SW480 (cell line): ENCODE results near the gene PIPOX.

Experiments used
- DNase-seq: peaks from one replicate; pipeline ENCODE4 v3.0.0-alpha.2; 2016; ENCODE audit warnings: low spot score

Gene PIPOX

GRCh38 chr17:29099527-29099926 is 56.6 kb downstream of the PIPOX start:
- DNase-seq: no peak

GRCh38 chr17:29100296-29100695 is 57.4 kb downstream of the PIPOX start:
- DNase-seq: no peak

- no peak for DNase-seq
These were observed 59.1 kb downstream of the PIPOX start for GRCh38 chr17:29102046-29102445.

- no peak for DNase-seq
These were observed 59.8 kb downstream of the PIPOX start for GRCh38 chr17:29102741-29103181.

- no peak for DNase-seq
These were observed 60.4 kb downstream of the PIPOX start for GRCh38 chr17:29103341-29103740.
